ENCODE data around the gene MTREX.

GRCh38 chr5:55370291-55370925 is 62.6 kb downstream of the MTREX start:
- TF ChIP-seq CTCF (IDR thresholded peaks at IDR 0.05; ENCODE audit: low read depth, low read length, poor library complexity, severe bottlenecking) = no peak
- TF ChIP-seq EZH2phosphoT487 (IDR thresholded peaks at IDR 0.05; ENCODE audit: borderline replicate concordance, low read length) = no peak
